Measurements from ENCODE around the gene PIK3CG. TPM values are rescaled to one million over a fixed set of nuclear protein-coding genes. Genes with fewer than 3 reads are reported as not detected.
"Not testable (repeated sequence)": the region's sequence is repeated elsewhere in the genome, so short reads cannot be mapped to it uniquely, and the experiment has no call there.

The PIK3CG gene
- total RNA-seq, 6 donors from 2014 or later = 7.1 to 21.9 (median 10.1) TPM

DNA sequence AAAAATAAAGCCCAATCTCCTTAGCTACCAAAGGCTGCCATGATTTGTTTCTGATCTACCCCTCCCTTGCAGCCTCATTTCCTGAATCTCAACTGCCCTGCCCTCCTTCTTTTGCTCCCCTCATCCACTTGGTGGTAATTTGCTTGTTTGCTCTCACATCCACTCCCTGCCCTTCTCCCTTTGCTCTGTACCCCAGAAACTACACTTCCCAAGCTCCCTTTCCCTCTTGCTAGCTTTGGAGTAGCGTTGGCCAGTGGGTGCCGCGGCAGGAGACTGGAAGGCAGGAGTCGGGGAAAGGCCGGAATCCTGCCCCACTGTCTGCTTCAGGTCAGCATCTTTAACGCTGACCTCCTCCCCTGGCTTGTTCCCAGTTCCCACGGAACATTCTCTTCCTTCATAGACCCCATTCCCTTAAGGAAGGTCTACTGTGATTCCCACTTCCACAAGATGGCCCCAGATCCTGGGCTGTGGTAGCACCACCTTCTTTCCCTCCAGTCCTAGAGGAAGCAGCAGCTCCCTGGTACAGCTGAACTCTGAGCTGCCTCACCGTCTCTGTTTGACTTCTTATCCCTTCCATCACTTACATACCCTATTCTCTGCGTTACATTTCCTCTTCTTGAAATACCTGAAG lies 79.1 kb downstream of the PIK3CG start:
- WGBS, 2 donors = 87% methylated on average over 9 of the region's 9 CpGs
- Histone ChIP-seq H3K9me3 (no peaks in the 10 kb centered on the region), H3K4me3 (no peak overlapping the region), H3K27ac (no peak overlapping the region), H3K36me3 (no peaks in the 10 kb centered on the region), H3K27me3 (no peaks in the 10 kb centered on the region), H3K4me1 (no peaks in the 10 kb centered on the region)
- TF ChIP-seq POLR2A (IDR thresholded peaks at IDR 0.05) = no peak
- no peak for TF ChIP-seq EP300 (IDR thresholded peaks at IDR 0.05)
- DNase-seq (no peak), ATAC-seq (ENCODE audit: low FRiP score in 2 of 2) (no peak)

- DNase-seq (peak in 1 of 2 donors; percentile 38), ATAC-seq (ENCODE audit: low FRiP score in 2 of 2) (peak in 1 of 2 donors; percentile 83)
- TF ChIP-seq, protein P1, sequence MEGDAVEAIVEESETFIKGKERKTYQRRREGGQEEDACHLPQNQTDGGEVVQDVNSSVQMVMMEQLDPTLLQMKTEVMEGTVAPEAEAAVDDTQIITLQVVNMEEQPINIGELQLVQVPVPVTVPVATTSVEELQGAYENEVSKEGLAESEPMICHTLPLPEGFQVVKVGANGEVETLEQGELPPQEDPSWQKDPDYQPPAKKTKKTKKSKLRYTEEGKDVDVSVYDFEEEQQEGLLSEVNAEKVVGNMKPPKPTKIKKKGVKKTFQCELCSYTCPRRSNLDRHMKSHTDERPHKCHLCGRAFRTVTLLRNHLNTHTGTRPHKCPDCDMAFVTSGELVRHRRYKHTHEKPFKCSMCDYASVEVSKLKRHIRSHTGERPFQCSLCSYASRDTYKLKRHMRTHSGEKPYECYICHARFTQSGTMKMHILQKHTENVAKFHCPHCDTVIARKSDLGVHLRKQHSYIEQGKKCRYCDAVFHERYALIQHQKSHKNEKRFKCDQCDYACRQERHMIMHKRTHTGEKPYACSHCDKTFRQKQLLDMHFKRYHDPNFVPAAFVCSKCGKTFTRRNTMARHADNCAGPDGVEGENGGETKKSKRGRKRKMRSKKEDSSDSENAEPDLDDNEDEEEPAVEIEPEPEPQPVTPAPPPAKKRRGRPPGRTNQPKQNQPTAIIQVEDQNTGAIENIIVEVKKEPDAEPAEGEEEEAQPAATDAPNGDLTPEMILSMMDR (IDR thresholded peaks at IDR 0.05) = peak; percentile 52 to 66 (median 60)
- TF ChIP-seq POLR2A (IDR thresholded peaks at IDR 0.05) = no peak
- Histone ChIP-seq H3K27ac (no peak overlapping the region), H3K4me3 (no peak overlapping the region), H3K36me3 (no peaks in the 10 kb centered on the region), H3K4me1 (no peaks in the 10 kb centered on the region), H3K9me3 (no peaks in the 10 kb centered on the region), H3K27me3 (no peaks in the 10 kb centered on the region)
- 7 to 8% methylated on average over 1 of the region's 1 CpG for WGBS, 2 donors
Observed at GRCh38 chr7:106947244-106947728, 82.2 kb downstream of the PIK3CG start.

DNA sequence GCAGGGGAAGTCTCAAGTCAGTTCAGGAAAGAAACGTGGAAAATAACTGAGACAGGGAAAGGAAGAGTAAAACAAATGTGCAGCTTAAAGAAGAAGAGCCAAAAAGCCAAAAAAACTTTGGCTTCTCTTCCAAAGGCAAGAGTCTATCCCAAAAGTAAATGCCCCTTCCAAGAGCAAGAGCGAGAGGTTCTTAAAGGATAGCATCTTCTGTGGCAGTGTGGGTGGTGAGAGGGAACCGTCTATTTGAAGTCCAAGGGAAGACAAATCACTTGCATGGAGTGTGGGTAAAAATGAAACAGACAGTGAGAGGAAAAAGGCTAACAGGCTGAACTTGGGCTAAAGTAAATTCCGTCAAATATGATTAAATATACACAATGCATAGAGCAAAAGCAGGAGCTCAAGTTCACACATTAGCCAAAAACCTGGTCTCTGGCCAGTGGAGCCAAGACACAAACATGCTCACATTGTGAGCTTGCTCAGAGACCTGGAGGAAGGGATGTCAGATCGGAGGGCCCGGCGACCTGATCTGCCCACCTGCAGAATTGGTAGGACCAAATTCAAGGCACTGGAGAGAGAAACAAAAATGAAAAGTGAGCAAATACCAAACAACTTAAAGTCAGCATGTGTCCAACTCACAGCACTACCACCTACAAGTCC lies 87.0 kb downstream of the PIK3CG start:
- DNase-seq = no peak
- no peaks in the 10 kb centered on the region for H3K9me3 ChIP-seq
- H3K4me1 ChIP-seq = no peaks in the 10 kb centered on the region
- no peaks in the 10 kb centered on the region for H3K27me3 ChIP-seq
- TF ChIP-seq EP300 (IDR thresholded peaks at IDR 0.05) = no peak
- H3K36me3 ChIP-seq = no peaks in the 10 kb centered on the region
- H3K27ac ChIP-seq = peak overlapping the region in 1 of 4 donors; percentile 14
- no peak for ATAC-seq (ENCODE audit: low FRiP score in 2 of 2)
- H3K4me3 ChIP-seq = no peak overlapping the region
- WGBS, 2 donors = 72 to 78% methylated on average over 7 of the region's 7 CpGs

DNA sequence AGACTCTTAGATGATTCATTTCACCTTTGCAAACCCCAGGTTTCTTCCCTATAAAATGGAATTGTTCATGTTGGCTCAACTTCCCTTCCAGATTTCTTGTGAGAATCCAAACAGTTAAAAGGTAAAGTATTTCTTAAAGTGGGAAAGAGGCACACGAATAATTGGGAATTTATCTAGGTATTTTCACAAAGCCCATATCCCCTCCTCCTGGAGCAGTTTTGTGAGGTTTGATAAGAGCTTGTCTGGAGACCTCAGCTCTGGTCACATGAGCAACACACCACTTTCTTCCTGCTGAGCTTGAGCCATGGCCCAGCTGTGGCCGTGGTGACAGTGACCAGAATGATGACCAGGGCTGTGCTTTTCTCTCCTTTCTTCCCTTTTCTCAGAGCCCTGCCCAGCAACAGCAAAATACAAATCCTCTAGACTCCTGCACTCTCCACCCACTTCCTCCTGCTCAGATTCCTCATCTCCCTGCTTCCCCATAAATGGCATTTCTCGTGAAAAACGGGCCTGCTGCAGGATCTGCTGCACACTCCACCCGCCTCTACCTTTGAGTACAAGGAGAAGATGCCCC lies 87.7 kb downstream of the PIK3CG start:
- H3K36me3 ChIP-seq = no peaks in the 10 kb centered on the region
- H3K27ac ChIP-seq = peak overlapping the region in 1 of 4 donors; percentile 14
- ATAC-seq (ENCODE audit: low FRiP score in 2 of 2) (peak; percentile 69 to 91), DNase-seq (peak in 1 of 2 donors; percentile 53)
- H3K9me3 ChIP-seq = no peaks in the 10 kb centered on the region
- TF ChIP-seq, protein P1 (IDR thresholded peaks at IDR 0.05) = no peak
- TF ChIP-seq POLR2AphosphoS5 (IDR thresholded peaks at IDR 0.05) = no peak
- TF ChIP-seq POLR2A (IDR thresholded peaks at IDR 0.05) = no peak
- TF ChIP-seq EP300 (IDR thresholded peaks at IDR 0.05) = no peak
- no peak overlapping the region for H3K4me3 ChIP-seq
- H3K27me3 ChIP-seq = no peaks in the 10 kb centered on the region
- H3K4me1 ChIP-seq = no peaks in the 10 kb centered on the region
- 45 to 46% methylated on average over 5 of the region's 5 CpGs for WGBS, 2 donors

DNA sequence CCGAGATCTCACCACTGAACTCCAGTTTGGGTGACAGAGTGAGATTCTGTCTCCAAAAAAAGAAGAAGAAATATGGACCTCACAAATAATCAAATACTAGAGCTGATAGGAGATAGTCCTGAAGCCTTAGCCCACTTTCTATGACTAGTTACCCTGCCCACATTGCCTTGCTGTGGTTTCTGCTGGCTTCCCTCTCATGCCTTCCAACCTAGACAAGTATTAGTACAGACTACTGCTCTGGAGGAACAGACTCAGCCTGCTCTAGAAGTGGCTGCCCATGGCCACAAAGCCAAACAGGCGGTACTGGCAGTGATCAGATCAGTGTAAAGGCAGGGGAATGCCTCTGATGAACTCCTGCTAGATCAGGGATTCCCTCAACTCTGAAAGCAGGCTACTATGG lies 89.8 kb downstream of the PIK3CG start:
- WGBS, 2 donors = 91 to 94% methylated on average over 2 of the region's 2 CpGs
- Histone ChIP-seq H3K4me1 (no peaks in the 10 kb centered on the region), H3K9me3 (no peaks in the 10 kb centered on the region), H3K27ac (no peak overlapping the region), H3K27me3 (no peaks in the 10 kb centered on the region), H3K36me3 (no peaks in the 10 kb centered on the region), H3K4me3 (no peak overlapping the region)
- ATAC-seq (ENCODE audit: low FRiP score in 2 of 2) = no peak
- TF ChIP-seq POLR2AphosphoS5 (IDR thresholded peaks at IDR 0.05) (no peak), EP300 (IDR thresholded peaks at IDR 0.05) (no peak)
- TF ChIP-seq, protein P1 (IDR thresholded peaks at IDR 0.05) = no peak
- no peak for DNase-seq

- not testable (repeated sequence) for H3K4me3 ChIP-seq; H3K9me3 ChIP-seq; H3K27ac ChIP-seq; H3K4me1 ChIP-seq; ATAC-seq (ENCODE audit: low FRiP score in 2 of 2); H3K36me3 ChIP-seq; DNase-seq; H3K27me3 ChIP-seq
- 87 to 88% methylated on average over 1 of the region's 1 CpG for WGBS, 2 donors
Observed at GRCh38 chr7:106955857-106956256, 90.8 kb downstream of the PIK3CG start.

Other genes with a start within 250 kb of the PIK3CG start
- gene CCDC71L, start 204.1 kb upstream of the PIK3CG start, total RNA-seq = 10 to 100 TPM; 12.6 to 38.7 (median 21.3) TPM
- gene PRKAR2B, start 179.4 kb downstream of the PIK3CG start, total RNA-seq = 10 to 100 TPM in 3 of 6 donors, 1 to 10 TPM in 3; 6.5 to 24.1 (median 9.8) TPM

Measured in upper lobe of left lung (tissue), 6 donors.